Neural cell (in vitro differentiated cells): ENCODE measurements around the gene NRG2.

ENCODE experiments used
- EP300 ChIP-seq: fragments of 450-650 bp; conservative IDR thresholded peaks from 2 replicates; pipeline ENCODE4 v1.6.1; 2014; ENCODE audit warnings: antibody characterized with exemption, mild to moderate bottlenecking, moderate library complexity; ENCODE audit not compliant: poor library complexity, severe bottlenecking
- EZH2 ChIP-seq: fragments of 200-600, 300-800 bp; shearing (Covaris generic), sonication (generic); IDR thresholded peaks from 2 replicates; pipeline ENCODE4 v1.6.1; 2014; ENCODE audit warnings: antibody characterized with exemption, low read length, borderline replicate concordance, mild to moderate bottlenecking; ENCODE audit not compliant: insufficient read depth, poor library complexity, severe bottlenecking
- MXI1 ChIP-seq: fragments of 450-650 bp; conservative IDR thresholded peaks from 2 replicates; pipeline ENCODE4 v1.6.1; 2014; ENCODE audit warnings: antibody characterized with exemption, mild to moderate bottlenecking; ENCODE audit not compliant: poor library complexity, severe bottlenecking
- POLR2AphosphoS5 ChIP-seq: IDR thresholded peaks from 2 replicates; pipeline ENCODE4 v1.6.1; 2012
- RAD21 ChIP-seq: fragments of 450-650 bp; conservative IDR thresholded peaks from 2 replicates; pipeline ENCODE4 v1.6.1; 2014; ENCODE audit warnings: antibody characterized with exemption, mild to moderate bottlenecking, moderate library complexity
- SMC3 ChIP-seq: fragments of 450-650 bp; conservative IDR thresholded peaks from 2 replicates; pipeline ENCODE4 v1.6.1; 2014; ENCODE audit warnings: antibody characterized with exemption, mild to moderate bottlenecking, moderate library complexity; ENCODE audit not compliant: poor library complexity
- TAF1 ChIP-seq: IDR thresholded peaks from 2 replicates; pipeline ENCODE4 v1.6.1; 2012; ENCODE audit warnings: low read depth
- TF ChIP-seq, protein P1 (sequence below): fragments of 450-650 bp; IDR thresholded peaks from 2 replicates; pipeline ENCODE4 v1.5.1; 2014; ENCODE audit warnings: antibody characterized with exemption, mild to moderate bottlenecking, moderate library complexity; ENCODE audit not compliant: poor library complexity, severe bottlenecking
- TF ChIP-seq, protein P2 (sequence below): IDR thresholded peaks from 2 replicates; pipeline ENCODE4 v1.6.1; 2012; ENCODE audit warnings: borderline replicate concordance

DNA sequence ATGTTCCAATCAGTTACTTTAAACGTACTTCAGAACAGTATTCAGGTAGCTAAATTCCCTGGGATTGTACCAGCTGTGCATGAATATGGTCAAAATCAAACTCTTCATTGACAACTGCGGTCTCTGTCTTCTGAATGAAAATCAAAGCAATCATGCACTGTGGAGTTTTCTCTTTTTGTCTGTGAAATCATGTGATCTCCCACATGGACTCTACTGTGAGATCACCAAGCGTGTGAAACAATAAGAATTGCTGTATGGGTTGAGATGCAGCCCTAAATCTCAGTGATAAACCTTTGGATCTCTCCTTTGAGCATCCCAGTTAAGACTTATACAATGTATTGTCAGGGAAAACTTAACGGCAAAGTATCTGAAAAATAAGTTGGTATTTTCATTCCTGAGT is 6.1 kb downstream of the NRG2 start:
- TF ChIP-seq POLR2AphosphoS5 (no peak), EZH2 (no peak), SMC3 (no peak), TAF1 (no peak), EP300 (no peak), RAD21 (no peak), MXI1 (no peak)
- TF ChIP-seq, protein P1, sequence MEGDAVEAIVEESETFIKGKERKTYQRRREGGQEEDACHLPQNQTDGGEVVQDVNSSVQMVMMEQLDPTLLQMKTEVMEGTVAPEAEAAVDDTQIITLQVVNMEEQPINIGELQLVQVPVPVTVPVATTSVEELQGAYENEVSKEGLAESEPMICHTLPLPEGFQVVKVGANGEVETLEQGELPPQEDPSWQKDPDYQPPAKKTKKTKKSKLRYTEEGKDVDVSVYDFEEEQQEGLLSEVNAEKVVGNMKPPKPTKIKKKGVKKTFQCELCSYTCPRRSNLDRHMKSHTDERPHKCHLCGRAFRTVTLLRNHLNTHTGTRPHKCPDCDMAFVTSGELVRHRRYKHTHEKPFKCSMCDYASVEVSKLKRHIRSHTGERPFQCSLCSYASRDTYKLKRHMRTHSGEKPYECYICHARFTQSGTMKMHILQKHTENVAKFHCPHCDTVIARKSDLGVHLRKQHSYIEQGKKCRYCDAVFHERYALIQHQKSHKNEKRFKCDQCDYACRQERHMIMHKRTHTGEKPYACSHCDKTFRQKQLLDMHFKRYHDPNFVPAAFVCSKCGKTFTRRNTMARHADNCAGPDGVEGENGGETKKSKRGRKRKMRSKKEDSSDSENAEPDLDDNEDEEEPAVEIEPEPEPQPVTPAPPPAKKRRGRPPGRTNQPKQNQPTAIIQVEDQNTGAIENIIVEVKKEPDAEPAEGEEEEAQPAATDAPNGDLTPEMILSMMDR, result no peak
- TF ChIP-seq, protein P2, sequence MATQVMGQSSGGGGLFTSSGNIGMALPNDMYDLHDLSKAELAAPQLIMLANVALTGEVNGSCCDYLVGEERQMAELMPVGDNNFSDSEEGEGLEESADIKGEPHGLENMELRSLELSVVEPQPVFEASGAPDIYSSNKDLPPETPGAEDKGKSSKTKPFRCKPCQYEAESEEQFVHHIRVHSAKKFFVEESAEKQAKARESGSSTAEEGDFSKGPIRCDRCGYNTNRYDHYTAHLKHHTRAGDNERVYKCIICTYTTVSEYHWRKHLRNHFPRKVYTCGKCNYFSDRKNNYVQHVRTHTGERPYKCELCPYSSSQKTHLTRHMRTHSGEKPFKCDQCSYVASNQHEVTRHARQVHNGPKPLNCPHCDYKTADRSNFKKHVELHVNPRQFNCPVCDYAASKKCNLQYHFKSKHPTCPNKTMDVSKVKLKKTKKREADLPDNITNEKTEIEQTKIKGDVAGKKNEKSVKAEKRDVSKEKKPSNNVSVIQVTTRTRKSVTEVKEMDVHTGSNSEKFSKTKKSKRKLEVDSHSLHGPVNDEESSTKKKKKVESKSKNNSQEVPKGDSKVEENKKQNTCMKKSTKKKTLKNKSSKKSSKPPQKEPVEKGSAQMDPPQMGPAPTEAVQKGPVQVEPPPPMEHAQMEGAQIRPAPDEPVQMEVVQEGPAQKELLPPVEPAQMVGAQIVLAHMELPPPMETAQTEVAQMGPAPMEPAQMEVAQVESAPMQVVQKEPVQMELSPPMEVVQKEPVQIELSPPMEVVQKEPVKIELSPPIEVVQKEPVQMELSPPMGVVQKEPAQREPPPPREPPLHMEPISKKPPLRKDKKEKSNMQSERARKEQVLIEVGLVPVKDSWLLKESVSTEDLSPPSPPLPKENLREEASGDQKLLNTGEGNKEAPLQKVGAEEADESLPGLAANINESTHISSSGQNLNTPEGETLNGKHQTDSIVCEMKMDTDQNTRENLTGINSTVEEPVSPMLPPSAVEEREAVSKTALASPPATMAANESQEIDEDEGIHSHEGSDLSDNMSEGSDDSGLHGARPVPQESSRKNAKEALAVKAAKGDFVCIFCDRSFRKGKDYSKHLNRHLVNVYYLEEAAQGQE, result no peak
